Ishikawa (cell line): ENCODE measurements around the gene EXOC4.

ENCODE experiments used
- CREB1 ChIP-seq: IDR thresholded peaks from 2 replicates; pipeline ENCODE4 v1.6.1; 2012; ENCODE audit warnings: low read depth
- EP300 ChIP-seq: IDR thresholded peaks from 2 replicates; pipeline ENCODE4 v1.6.1; 2012; ENCODE audit warnings: borderline replicate concordance
- FOXM1 ChIP-seq: IDR thresholded peaks from 2 replicates; pipeline ENCODE4 v1.6.1; 2012; ENCODE audit warnings: low read depth, borderline replicate concordance
- REST ChIP-seq: IDR thresholded peaks from 2 replicates; pipeline ENCODE4 v1.6.1; 2012; ENCODE audit warnings: low read depth, mild to moderate bottlenecking
- TAF1 ChIP-seq: IDR thresholded peaks from 2 replicates; pipeline ENCODE4 v1.6.1; 2012; ENCODE audit warnings: low read depth, mild to moderate bottlenecking
- USF1 ChIP-seq: IDR thresholded peaks from 2 replicates; pipeline ENCODE4 v1.6.1; 2012
- ZBTB7A ChIP-seq: IDR thresholded peaks from 2 replicates; pipeline ENCODE4 v1.6.1; 2012; ENCODE audit warnings: low read depth

- TF ChIP-seq ZBTB7A: no peak
- TF ChIP-seq TAF1: no peak
- TF ChIP-seq EP300: no peak
- TF ChIP-seq REST: no peak
- TF ChIP-seq CREB1: no peak
- TF ChIP-seq USF1: no peak
- TF ChIP-seq FOXM1: no peak
Measured at GRCh38 chr7:133602291-133602690, 349.4 kb downstream of the EXOC4 start.
